HCT116 (cell line): ENCODE measurements around the gene EFNB2. TPM values are rescaled to one million over a fixed set of nuclear protein-coding genes. Genes with fewer than 3 reads are reported as not detected.
A peak's percentile ranks its signal among the peaks of the same experiment; 100 is the strongest.

Experiments used
- ATAC-seq: fragments of 200-7000 bp; cut with Tn5 transposase; 2 replicates; pipeline ENCODE4 v1.9.1; 2020; ENCODE audit warnings: mild to moderate bottlenecking, moderate library complexity
- BruUV-seq: library from RNA; stranded (reverse); fragments of 400-500 nt; replicated peaks from 2 replicates; lab custom pipeline; 2021; lab: Mats Ljungman, UMichigan
- CTCF ChIA-PET: fragments of 300-600 bp; sonication (Branson Sonifier 250); formaldehyde crosslinking; loops from one replicate; lab custom pipeline; 2021; ENCODE audit warnings: antibody characterized with exemption; lab: Charles Lee
- POLR2A ChIA-PET: fragments of 300-600, 350-600 bp; sonication (Branson Sonifier 250); formaldehyde crosslinking; loops from one replicate; lab custom pipeline; 2021; ENCODE audit warnings: antibody characterized with exemption; lab: Charles Lee
- RAD21 ChIA-PET, 2 experiments: fragments of 300-600 bp; sonication (Branson Sonifier 250); formaldehyde crosslinking; loops; one replicate each; lab custom pipeline; 2023; ENCODE audit warnings: low total read pairs in 2 of 2; ENCODE audit not compliant: uncharacterized antibody in 2 of 2, unreplicated experiment in 2 of 2, low non-redundant PET in 1 of 2; lab: Charles Lee
- DNase-seq: peaks from one replicate; pipeline ENCODE4 v3.0.0-alpha.2; 2010; ENCODE audit warnings: low read depth, low spot score
- H2AFZ ChIP-seq: fragments of 200-600 bp; shearing (Covaris generic), sonication (generic); 2 replicates; pipeline ENCODE4 v1.6.1; 2017; ENCODE audit warnings: low read depth, mixed run types, mixed read lengths, antibody characterized with exemption, low read length; ENCODE audit not compliant: poor library complexity, severe bottlenecking
- H3K27ac ChIP-seq: 2 replicates; pipeline ENCODE4 v1.5.1; 2012; ENCODE audit warnings: low read depth, low read length
- H3K27me3 ChIP-seq: fragments of 200-600 bp; sonication (generic); 2 replicates; pipeline ENCODE4 v1.6.1; 2016; ENCODE audit warnings: mixed run types, low read length, mixed read lengths; ENCODE audit not compliant: insufficient read depth
- H3K36me3 ChIP-seq, 2 experiments: fragments of 200-500 bp in 1 of 2; fragments of 200-600 bp in 1 of 2; sonication (Bioruptor generic) in 1 of 2; sonication (generic) in 1 of 2; 2 replicates each; pipeline versions ENCODE4 v1.5.1 to v1.6.1; 2014 to 2016; ENCODE audit warnings: low read length in 2 of 2, inconsistent platforms in 1 of 2, mixed read lengths in 1 of 2, mixed run types in 1 of 2; ENCODE audit not compliant: insufficient read depth in 2 of 2, control insufficient read depth in 1 of 2
- H3K4me1 ChIP-seq, 2 experiments: fragments of 200-600 bp in 1 of 2; sonication (generic) in 1 of 2; 2 replicates each; pipeline versions ENCODE4 v1.5.1 to v1.6.1; 2012 to 2017; ENCODE audit warnings: low read length in 2 of 2, inconsistent platforms in 1 of 2, mild to moderate bottlenecking in 1 of 2, mixed read lengths in 1 of 2, mixed run types in 1 of 2, moderate library complexity in 1 of 2; ENCODE audit not compliant: insufficient read depth in 2 of 2, control insufficient read depth in 1 of 2
- H3K4me2 ChIP-seq: fragments of 200-600 bp; sonication (generic); 2 replicates; pipeline ENCODE4 v1.6.1; 2017; ENCODE audit warnings: mixed run types, low read length, mixed read lengths
- H3K4me3 ChIP-seq, 2 experiments: fragments of 200-600 bp in 1 of 2; sonication (generic) in 1 of 2; replicated peaks in 1 of 2; 2 replicates each; pipeline ENCODE4 v1.5.1; 2011 to 2016; ENCODE audit warnings: low read length in 2 of 2, control low read depth in 1 of 2, low read depth in 1 of 2, mild to moderate bottlenecking in 1 of 2, mixed read lengths in 1 of 2, mixed run types in 1 of 2
- H3K79me2 ChIP-seq: fragments of 200-600 bp; sonication (generic); 2 replicates; pipeline ENCODE4 v1.6.1; 2017; ENCODE audit warnings: mild to moderate bottlenecking, mixed run types, low read length, moderate library complexity, mixed read lengths; ENCODE audit not compliant: insufficient read depth
- H3K9ac ChIP-seq: fragments of 200-600 bp; sonication (generic); 2 replicates; pipeline ENCODE4 v1.6.1; 2016; ENCODE audit warnings: low read length, mixed read lengths
- H3K9me2 ChIP-seq: fragments of 200-600 bp; sonication (generic), shearing (Covaris generic); 2 replicates; pipeline ENCODE4 v1.6.1; 2017; ENCODE audit warnings: mixed run types, mild to moderate bottlenecking, moderate library complexity; ENCODE audit not compliant: insufficient read depth
- H3K9me3 ChIP-seq, 2 experiments: fragments of 200-500 bp in 1 of 2; fragments of 200-600 bp in 1 of 2; sonication (Bioruptor generic) in 1 of 2; sonication (generic) in 1 of 2; 2 replicates each; pipeline ENCODE4 v1.6.1; 2014 to 2017; ENCODE audit warnings: low read length in 2 of 2, mixed read lengths in 2 of 2, inconsistent platforms in 1 of 2, low read depth in 1 of 2, mild to moderate bottlenecking in 1 of 2, mixed run types in 1 of 2, moderate library complexity in 1 of 2; ENCODE audit not compliant: control insufficient read depth in 1 of 2, insufficient read depth in 1 of 2
- H4K20me1 ChIP-seq: fragments of 200-600 bp; sonication (generic), shearing (Covaris generic); 2 replicates; pipeline ENCODE4 v1.6.1; 2017; ENCODE audit warnings: mixed run types, mild to moderate bottlenecking, moderate library complexity; ENCODE audit not compliant: insufficient read depth
- ATF3 ChIP-seq: IDR thresholded peaks from 2 replicates; pipeline ENCODE4 v1.6.1; 2012
- CBX3 ChIP-seq: IDR thresholded peaks from 2 replicates; pipeline ENCODE4 v1.6.1; 2012; ENCODE audit warnings: low read depth
- CEBPB ChIP-seq: IDR thresholded peaks from 2 replicates; pipeline ENCODE4 v1.6.1; 2012; ENCODE audit warnings: low read depth
- CTCF ChIP-seq, 3 experiments: fragments of 200-600 bp in 1 of 3; sonication (generic) in 1 of 3; IDR thresholded peaks in 2 of 3; conservative IDR thresholded peaks in 1 of 3; 2 replicates each; pipeline ENCODE4 v1.5.1; 2012 to 2017; ENCODE audit warnings: low read depth in 2 of 3, low read length in 2 of 3, antibody characterized with exemption in 1 of 3, borderline replicate concordance in 1 of 3, control low read depth in 1 of 3, mild to moderate bottlenecking in 1 of 3, mixed read lengths in 1 of 3, mixed run types in 1 of 3, moderate library complexity in 1 of 3; ENCODE audit not compliant: insufficient read depth in 1 of 3
- EGR1 ChIP-seq: IDR thresholded peaks from 2 replicates; pipeline ENCODE4 v1.6.1; 2012; ENCODE audit warnings: low read depth
- EZH2phosphoT487 ChIP-seq: fragments of 200-600 bp; IDR thresholded peaks from 2 replicates; pipeline ENCODE4 v1.6.1; 2018; ENCODE audit warnings: antibody characterized with exemption, borderline replicate concordance
- FOSL1 ChIP-seq: IDR thresholded peaks from 2 replicates; pipeline ENCODE4 v1.6.1; 2012; ENCODE audit warnings: low read depth
- JUND ChIP-seq: IDR thresholded peaks from 2 replicates; pipeline ENCODE4 v1.6.1; 2012
- RAD21 ChIP-seq: IDR thresholded peaks from 2 replicates; pipeline ENCODE4 v1.6.1; 2012; ENCODE audit warnings: low read depth, mild to moderate bottlenecking
- REST ChIP-seq: IDR thresholded peaks from 2 replicates; pipeline ENCODE4 v1.6.1; 2012; ENCODE audit warnings: low read depth
- SIN3A ChIP-seq: IDR thresholded peaks from 2 replicates; pipeline ENCODE4 v1.6.1; 2012; ENCODE audit warnings: low read depth
- SRF ChIP-seq: IDR thresholded peaks from 2 replicates; pipeline ENCODE4 v1.6.1; 2012; ENCODE audit warnings: low read depth
- ZBTB33 ChIP-seq: IDR thresholded peaks from 2 replicates; pipeline ENCODE4 v1.6.1; 2011; ENCODE audit warnings: mild to moderate bottlenecking, low read length, moderate library complexity; ENCODE audit not compliant: insufficient replicate concordance; ENCODE audit errors: extremely low read depth
- ZFX ChIP-seq: fragments of 450-650 bp; IDR thresholded peaks from 2 replicates; pipeline ENCODE4 v1.6.1; 2017
- ZNF274 ChIP-seq: fragments of 200-500 bp; sonication (Bioruptor generic); IDR thresholded peaks from 2 replicates; pipeline ENCODE4 v1.6.1; 2014; ENCODE audit warnings: mild to moderate bottlenecking, low read depth, low read length, inconsistent platforms
- intact Hi-C: fragments of 100-400 bp; cut with micrococcal nuclease; formaldehyde crosslinking; loops from 2 replicates; pipeline ENCODE4 v1.10.0; 2022
- total RNA-seq: library from RNA; stranded (reverse); gene quantifications from one replicate; pipeline ENCODE4 v1.2.1, GENCODE V29; 2021; ENCODE audit not compliant: unreplicated experiment

EFNB2 gene
- total RNA-seq, 1 experiment from 2014 or later: 30.9 TPM

GRCh38 chr13:106521095-106521799, 14.2 kb downstream of the EFNB2 start:
- Histone ChIP-seq H3K79me2 (peaks cover 100% of the 10 kb centered on the region), H3K4me1 (peaks cover 13 to 24% of the 10 kb centered on the region in 2 experiments), H3K9ac (no peak overlapping the region), H3K9me3 (no peaks in the 10 kb centered on the region), H3K4me2 (0 out of 2 replicates have a peak overlapping the region, but pooled peaks have one; percentile 5), H2AFZ (no peak overlapping the region), H3K27me3 (no peaks in the 10 kb centered on the region), H3K36me3 (no peaks in the 10 kb centered on the region; a peak in 1 of 4 replicates), H3K9me2 (no peaks in the 10 kb centered on the region), H3K4me3 (no peak overlapping the region), H4K20me1 (peaks cover 12% of the 10 kb centered on the region; the same call in 1 of the 2 replicates), H3K27ac (no peak overlapping the region)
- ATAC-seq: no peak
- intact Hi-C loops: no loop called here
- ChIA-PET RAD21 (no interaction called here), POLR2A (no interaction called here), CTCF (no interaction called here)
- DNase-seq: no peak
- TF ChIP-seq JUND (no peak), REST (no peak), RAD21 (no peak), FOSL1 (no peak), EGR1 (no peak), SRF (no peak), ATF3 (no peak), ZBTB33 (no peak), EZH2phosphoT487 (no peak), CTCF (IDR thresholded peaks at IDR 0.05 in 2 of 3, conservative IDR thresholded peaks at IDR 0.05 in 1 of 3; ENCODE audit: borderline replicate concordance in 1 of 3, insufficient read depth in 1 of 3, low read depth in 2 of 3, low read length in 2 of 3) (no peak), CBX3 (no peak), ZFX (no peak), SIN3A (no peak), CEBPB (no peak), ZNF274 (no peak)
- no TSS peak for BruUV-seq
